ENCODE data around the gene KLK7.

KLK7 gene

GRCh38 chr19:51006406-51006805, 22.7 kb upstream of the KLK7 start:
- ChIA-PET CTCF (interaction anchor here (1.3 kb wide), 1 partner anchor 10 kb away, joined by 3 read pairs; no protein-coding TSS in a partner anchor), POLR2A (no interaction called here)
- no peak for DNase-seq (ENCODE audit: extremely low spot score)
- TF ChIP-seq TARDBP (IDR thresholded peaks at IDR 0.05) = no peak
- TF ChIP-seq ARNT (IDR thresholded peaks at IDR 0.05) = no peak
- TF ChIP-seq HDGF (IDR thresholded peaks at IDR 0.05; ENCODE audit: borderline replicate concordance) = no peak
- TF ChIP-seq BHLHE40 (IDR thresholded peaks at IDR 0.05; ENCODE audit: borderline replicate concordance) = no peak
- no peak for TF ChIP-seq NFRKB (IDR thresholded peaks at IDR 0.05)
- no peak for TF ChIP-seq FOXA1 (IDR thresholded peaks at IDR 0.05)
- no peak for TF ChIP-seq CTBP1 (IDR thresholded peaks at IDR 0.05; ENCODE audit: borderline replicate concordance)

GRCh38 chr19:51005248-51005647, 21.5 kb upstream of the KLK7 start:
- ChIA-PET CTCF (interaction anchor here (0.6 kb wide), 1 partner anchor 107 kb away, joined by 3 read pairs; no protein-coding TSS in a partner anchor), POLR2A (no interaction called here)
- TF ChIP-seq ZNF384 (IDR thresholded peaks at IDR 0.05) = no peak
- TF ChIP-seq L3MBTL2 (conservative IDR thresholded peaks at IDR 0.05) = no peak
- no peak for TF ChIP-seq LEF1 (IDR thresholded peaks at IDR 0.05; ENCODE audit: borderline replicate concordance)
- TF ChIP-seq FOXM1 (IDR thresholded peaks at IDR 0.05; ENCODE audit: borderline replicate concordance) = no peak
- no peak for TF ChIP-seq SUZ12 (IDR thresholded peaks at IDR 0.05)
- no peak for TF ChIP-seq ARNT (IDR thresholded peaks at IDR 0.05)
- no peak for TF ChIP-seq BHLHE40 (IDR thresholded peaks at IDR 0.05; ENCODE audit: borderline replicate concordance)
- no peak for TF ChIP-seq SP1 (IDR thresholded peaks at IDR 0.05)
- TF ChIP-seq NFRKB (IDR thresholded peaks at IDR 0.05) = no peak
- TF ChIP-seq PKNOX1 (IDR thresholded peaks at IDR 0.05) = no peak
- DNase-seq (ENCODE audit: extremely low spot score) = no peak

DNA sequence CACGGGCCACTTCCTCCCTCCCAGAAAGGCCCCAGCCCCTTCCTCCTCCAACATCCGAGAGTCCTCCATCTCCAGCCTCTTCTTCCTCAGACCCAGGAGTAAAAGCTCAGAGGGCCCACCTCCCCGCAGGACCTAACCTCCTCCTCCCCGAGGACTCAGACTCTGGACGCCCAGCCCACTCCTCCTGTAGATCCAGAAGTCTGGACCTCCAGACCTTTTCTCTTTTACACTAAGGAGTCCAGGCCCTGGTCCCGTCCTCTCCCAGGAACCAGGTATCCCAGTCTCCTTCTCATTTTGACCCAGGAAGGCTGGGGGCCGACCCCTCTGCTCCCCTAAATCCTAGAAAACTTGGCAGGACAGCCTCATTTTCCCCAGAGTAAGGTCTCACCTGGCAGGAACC, 19.6 kb upstream of the KLK7 start:
- TF ChIP-seq PKNOX1 (IDR thresholded peaks at IDR 0.05) (no peak), CTBP1 (IDR thresholded peaks at IDR 0.05; ENCODE audit: borderline replicate concordance) (no peak), ARNT (IDR thresholded peaks at IDR 0.05) (no peak), TARDBP (IDR thresholded peaks at IDR 0.05) (no peak), SP1 (IDR thresholded peaks at IDR 0.05) (no peak), FOXM1 (IDR thresholded peaks at IDR 0.05; ENCODE audit: borderline replicate concordance) (no peak), HDGF (IDR thresholded peaks at IDR 0.05; ENCODE audit: borderline replicate concordance) (no peak), ELF4 (IDR thresholded peaks at IDR 0.05) (no peak), FOXK2 (IDR thresholded peaks at IDR 0.05) (no peak), BHLHE40 (IDR thresholded peaks at IDR 0.05; ENCODE audit: borderline replicate concordance) (no peak), SUZ12 (IDR thresholded peaks at IDR 0.05) (no peak), LEF1 (IDR thresholded peaks at IDR 0.05; ENCODE audit: borderline replicate concordance) (no peak), L3MBTL2 (conservative IDR thresholded peaks at IDR 0.05) (no peak), ZNF384 (IDR thresholded peaks at IDR 0.05) (no peak), NFRKB (IDR thresholded peaks at IDR 0.05) (no peak), FOXA1 (IDR thresholded peaks at IDR 0.05) (no peak)
- no peak for DNase-seq (ENCODE audit: extremely low spot score)
- POLR2A ChIA-PET = no interaction called here
- CTCF ChIA-PET = no interaction called here

DNA sequence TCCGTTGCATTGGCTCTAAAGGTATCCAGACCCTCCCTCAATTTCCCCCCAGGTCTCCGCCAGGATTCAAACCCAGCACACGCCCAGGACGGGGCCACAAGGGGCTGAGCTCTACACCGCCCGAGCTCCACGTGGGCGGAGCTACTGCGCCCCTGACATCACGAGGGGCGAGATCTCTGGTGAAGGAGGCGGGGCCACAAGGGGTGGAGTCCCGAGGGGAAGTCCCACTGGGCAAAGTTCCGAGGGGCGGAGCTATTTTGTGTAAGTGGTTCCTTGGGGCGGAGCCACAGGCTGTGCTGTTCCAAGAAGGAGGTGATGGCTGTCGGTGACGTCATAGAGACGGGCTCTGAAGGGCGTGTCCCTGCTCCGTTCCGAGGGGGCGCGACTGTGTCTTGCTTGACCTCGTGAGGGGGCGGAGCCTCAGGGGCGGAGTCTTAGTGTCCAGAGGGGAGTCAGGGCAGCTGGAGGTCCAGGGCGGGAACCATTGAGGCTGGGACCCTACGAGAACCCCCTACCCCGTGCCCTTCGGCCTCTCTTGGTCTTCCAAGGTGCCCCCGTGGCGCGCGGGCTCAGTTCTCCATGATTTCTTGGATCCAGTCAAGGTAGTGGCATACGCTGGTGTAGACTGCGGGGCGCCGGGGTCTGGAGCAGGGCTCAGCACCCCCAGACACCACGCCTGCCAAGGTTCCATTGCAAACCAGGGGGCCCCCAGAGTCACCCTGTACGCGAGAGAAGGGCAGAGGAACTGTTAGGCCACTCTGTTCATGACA, 19.0 kb upstream of the KLK7 start:
- DNase-seq (ENCODE audit: extremely low spot score) = peak; percentile 97
- CTCF ChIA-PET = interaction anchor here (0.7 kb wide), 1 partner anchor 94 kb away, joined by 4 read pairs; no protein-coding TSS in a partner anchor

GRCh38 chr19:51002089-51002532, 18.4 kb upstream of the KLK7 start:
- no peak for DNase-seq (ENCODE audit: extremely low spot score)
- TF ChIP-seq FOXM1 (IDR thresholded peaks at IDR 0.05; ENCODE audit: borderline replicate concordance) (no peak), ELF4 (IDR thresholded peaks at IDR 0.05) (no peak), LEF1 (IDR thresholded peaks at IDR 0.05; ENCODE audit: borderline replicate concordance) (no peak), TARDBP (IDR thresholded peaks at IDR 0.05) (no peak), L3MBTL2 (conservative IDR thresholded peaks at IDR 0.05) (no peak), SP1 (IDR thresholded peaks at IDR 0.05) (no peak), SUZ12 (IDR thresholded peaks at IDR 0.05) (no peak), HDGF (IDR thresholded peaks at IDR 0.05; ENCODE audit: borderline replicate concordance) (no peak), FOXK2 (IDR thresholded peaks at IDR 0.05) (no peak), ZNF384 (IDR thresholded peaks at IDR 0.05) (no peak), FOXA1 (IDR thresholded peaks at IDR 0.05) (no peak), ARNT (IDR thresholded peaks at IDR 0.05) (no peak), PKNOX1 (IDR thresholded peaks at IDR 0.05) (no peak), BHLHE40 (IDR thresholded peaks at IDR 0.05; ENCODE audit: borderline replicate concordance) (no peak), CTBP1 (IDR thresholded peaks at IDR 0.05; ENCODE audit: borderline replicate concordance) (no peak), NFRKB (IDR thresholded peaks at IDR 0.05) (no peak)
- ChIA-PET CTCF (interaction anchor here (0.7 kb wide), 1 partner anchor 95 kb away, joined by 4 read pairs; no protein-coding TSS in a partner anchor), POLR2A (interaction anchor here (0.9 to 1.2 kb wide), 2 partner anchors 15 to 197 kb away, joined by 3 read pairs; no protein-coding TSS in a partner anchor)

More for the DNA sequence above, 19.0 kb upstream of the KLK7 start:
- POLR2A ChIA-PET = interaction anchor here (0.9 to 1.2 kb wide), 2 partner anchors 14 to 197 kb away, joined by 3 read pairs; no protein-coding TSS in a partner anchor
- no peak for TF ChIP-seq FOXK2 (IDR thresholded peaks at IDR 0.05)
- TF ChIP-seq FOXM1 (IDR thresholded peaks at IDR 0.05; ENCODE audit: borderline replicate concordance) = no peak
- TF ChIP-seq ZNF384 (IDR thresholded peaks at IDR 0.05) = no peak
- no peak for TF ChIP-seq CTBP1 (IDR thresholded peaks at IDR 0.05; ENCODE audit: borderline replicate concordance)
- no peak for TF ChIP-seq LEF1 (IDR thresholded peaks at IDR 0.05; ENCODE audit: borderline replicate concordance)

- ChIA-PET CTCF (interaction anchor here (0.7 kb wide), 1 partner anchor 7 kb away, joined by 3 read pairs; no protein-coding TSS in a partner anchor), POLR2A (no interaction called here)
- DNase-seq (ENCODE audit: extremely low spot score) = no peak
- no peak for TF ChIP-seq FOXM1 (IDR thresholded peaks at IDR 0.05; ENCODE audit: borderline replicate concordance)
- TF ChIP-seq FOXK2 (IDR thresholded peaks at IDR 0.05) = no peak
- TF ChIP-seq SP1 (IDR thresholded peaks at IDR 0.05) = no peak
- no peak for TF ChIP-seq SUZ12 (IDR thresholded peaks at IDR 0.05)
- TF ChIP-seq HDGF (IDR thresholded peaks at IDR 0.05; ENCODE audit: borderline replicate concordance) = no peak
- TF ChIP-seq BHLHE40 (IDR thresholded peaks at IDR 0.05; ENCODE audit: borderline replicate concordance) = no peak
- TF ChIP-seq CTBP1 (IDR thresholded peaks at IDR 0.05; ENCODE audit: borderline replicate concordance) = no peak
- no peak for TF ChIP-seq LEF1 (IDR thresholded peaks at IDR 0.05; ENCODE audit: borderline replicate concordance)
- no peak for TF ChIP-seq ARNT (IDR thresholded peaks at IDR 0.05)
- TF ChIP-seq TARDBP (IDR thresholded peaks at IDR 0.05) = no peak
- no peak for TF ChIP-seq PKNOX1 (IDR thresholded peaks at IDR 0.05)
- TF ChIP-seq ZNF384 (IDR thresholded peaks at IDR 0.05) = no peak
- no peak for TF ChIP-seq L3MBTL2 (conservative IDR thresholded peaks at IDR 0.05)
- no peak for TF ChIP-seq FOXA1 (IDR thresholded peaks at IDR 0.05)
- no peak for TF ChIP-seq NFRKB (IDR thresholded peaks at IDR 0.05)
- no peak for TF ChIP-seq ELF4 (IDR thresholded peaks at IDR 0.05)
Observed at GRCh38 chr19:51001515-51001914, 17.8 kb upstream of the KLK7 start, which contains the start of gene KLK8. TSS of gene KLK8 (minus strand) at chr19:51001604. CDS start at chr19:51001167, 437 bp downstream.
